22Rv1 (cell line): ENCODE data around the gene LTBP1.
"Not testable (repeated sequence)": the region's sequence is repeated elsewhere in the genome, so short reads cannot be mapped to it uniquely, and the experiment has no call there.

Experiments used
- ZFX ChIP-seq: fragments of 450-650 bp; IDR thresholded peaks from 2 replicates; pipeline ENCODE4 v1.6.1; 2017; ENCODE audit warnings: antibody characterized with exemption, borderline replicate concordance
- TF ChIP-seq, protein P1 (sequence below): fragments of 450-650 bp; IDR thresholded peaks from 2 replicates; pipeline ENCODE4 v1.5.1; 2017; ENCODE audit warnings: mild to moderate bottlenecking

- TF ChIP-seq, protein P1, sequence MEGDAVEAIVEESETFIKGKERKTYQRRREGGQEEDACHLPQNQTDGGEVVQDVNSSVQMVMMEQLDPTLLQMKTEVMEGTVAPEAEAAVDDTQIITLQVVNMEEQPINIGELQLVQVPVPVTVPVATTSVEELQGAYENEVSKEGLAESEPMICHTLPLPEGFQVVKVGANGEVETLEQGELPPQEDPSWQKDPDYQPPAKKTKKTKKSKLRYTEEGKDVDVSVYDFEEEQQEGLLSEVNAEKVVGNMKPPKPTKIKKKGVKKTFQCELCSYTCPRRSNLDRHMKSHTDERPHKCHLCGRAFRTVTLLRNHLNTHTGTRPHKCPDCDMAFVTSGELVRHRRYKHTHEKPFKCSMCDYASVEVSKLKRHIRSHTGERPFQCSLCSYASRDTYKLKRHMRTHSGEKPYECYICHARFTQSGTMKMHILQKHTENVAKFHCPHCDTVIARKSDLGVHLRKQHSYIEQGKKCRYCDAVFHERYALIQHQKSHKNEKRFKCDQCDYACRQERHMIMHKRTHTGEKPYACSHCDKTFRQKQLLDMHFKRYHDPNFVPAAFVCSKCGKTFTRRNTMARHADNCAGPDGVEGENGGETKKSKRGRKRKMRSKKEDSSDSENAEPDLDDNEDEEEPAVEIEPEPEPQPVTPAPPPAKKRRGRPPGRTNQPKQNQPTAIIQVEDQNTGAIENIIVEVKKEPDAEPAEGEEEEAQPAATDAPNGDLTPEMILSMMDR = not testable (repeated sequence)
- TF ChIP-seq ZFX = not testable (repeated sequence)
Measured at GRCh38 chr2:33052795-33053194, 106.0 kb downstream of the LTBP1 start.
